PC-9 (cell line): ENCODE measurements around the gene TADA2B. TPM values are rescaled to one million over a fixed set of nuclear protein-coding genes. Genes with fewer than 3 reads are reported as not detected.
"Not testable (repeated sequence)": the region's sequence is repeated elsewhere in the genome, so short reads cannot be mapped to it uniquely, and the experiment has no call there.

Source experiments
- BruUV-seq: library from RNA; stranded (reverse); fragments of 400-500 nt; replicated peaks from 2 replicates; lab custom pipeline; 2021; lab: Mats Ljungman, UMichigan
- CTCF ChIA-PET: fragments of 300-600 bp; sonication (Branson Sonifier 250); formaldehyde crosslinking; loops from one replicate; lab custom pipeline; 2022; ENCODE audit warnings: antibody characterized with exemption; lab: Charles Lee
- POLR2A ChIA-PET: fragments of 300-600 bp; sonication (Branson Sonifier 250); formaldehyde crosslinking; loops from one replicate; lab custom pipeline; 2022; ENCODE audit warnings: antibody characterized with exemption; ENCODE audit not compliant: unreplicated experiment; lab: Charles Lee
- DNase-seq, 2 experiments: peaks; one replicate each; pipeline versions ENCODE4 v3.0.0 to v3.0.0-alpha.2; 2015 to 2022; ENCODE audit warnings: mixed read lengths in 1 of 2
- H2AFZ ChIP-seq: fragments of 200-600 bp; sonication (generic); 2 replicates; pipeline ENCODE4 v1.8.1; 2017; ENCODE audit warnings: antibody characterized with exemption
- H3F3A ChIP-seq: fragments of 200-600 bp; sonication (generic); 2 replicates; pipeline ENCODE4 v1.8.1; 2017; ENCODE audit warnings: antibody characterized with exemption, mild to moderate bottlenecking, low read depth; ENCODE audit not compliant: insufficient read depth
- H3K27ac ChIP-seq: fragments of 200-600 bp; sonication (generic); 2 replicates; pipeline ENCODE4 v1.6.1; 2016; ENCODE audit warnings: mixed run types
- H3K27me3 ChIP-seq: fragments of 200-600 bp; sonication (generic); 2 replicates; pipeline ENCODE4 v1.6.1; 2016; ENCODE audit warnings: low read depth, mixed run types; ENCODE audit not compliant: insufficient read depth
- H3K36me3 ChIP-seq: fragments of 200-600 bp; sonication (generic); 2 replicates; pipeline ENCODE4 v1.6.1; 2016; ENCODE audit warnings: low read depth, mixed run types
- H3K4me1 ChIP-seq: fragments of 200-600 bp; sonication (generic); replicated peaks from 2 replicates; pipeline ENCODE4 v1.6.1; 2016; ENCODE audit warnings: mixed run types; ENCODE audit not compliant: insufficient read depth
- H3K4me2 ChIP-seq: fragments of 200-600 bp; sonication (generic); 2 replicates; pipeline ENCODE4 v1.6.1; 2017; ENCODE audit warnings: mixed run types
- H3K4me3 ChIP-seq: fragments of 200-600 bp; sonication (generic); 2 replicates; pipeline ENCODE4 v1.6.1; 2016; ENCODE audit warnings: mixed run types
- H3K79me2 ChIP-seq: fragments of 200-600 bp; sonication (generic); 2 replicates; pipeline ENCODE4 v1.6.1; 2017; ENCODE audit warnings: low read depth, mixed run types
- H3K9me2 ChIP-seq: fragments of 200-600 bp; sonication (generic); 2 replicates; pipeline ENCODE4 v1.8.1; 2017; ENCODE audit warnings: mild to moderate bottlenecking; ENCODE audit not compliant: insufficient read depth
- H3K9me3 ChIP-seq: fragments of 200-600 bp; sonication (generic); 2 replicates; pipeline ENCODE4 v1.8.1; 2016; ENCODE audit warnings: low read depth; ENCODE audit not compliant: insufficient read depth
- H4K20me1 ChIP-seq: fragments of 200-600 bp; sonication (generic); 2 replicates; pipeline ENCODE4 v1.8.1; 2017; ENCODE audit not compliant: insufficient read depth
- CTCF ChIP-seq: fragments of 200-600 bp; sonication (generic); conservative IDR thresholded peaks from 2 replicates; pipeline ENCODE4 v1.6.1; 2017; ENCODE audit warnings: mixed run types, antibody characterized with exemption, mild to moderate bottlenecking, moderate library complexity
- EZH2 ChIP-seq: fragments of 200-600 bp; sonication (generic); IDR thresholded peaks from 2 replicates; pipeline ENCODE4 v1.8.0; 2017; ENCODE audit warnings: antibody characterized with exemption, low read depth
- intact Hi-C: fragments of 100-400 bp; cut with micrococcal nuclease; formaldehyde crosslinking; loops from one replicate; pipeline ENCODE4 v1.10.0; 2022; ENCODE audit not compliant: unreplicated experiment
- total RNA-seq: library from RNA; stranded (reverse); gene quantifications from 2 replicates; pipeline ENCODE4 v1.2.3, GENCODE V29; 2021

Gene TADA2B
- total RNA-seq, 1 experiment from 2014 or later = 9.5 TPM

DNA sequence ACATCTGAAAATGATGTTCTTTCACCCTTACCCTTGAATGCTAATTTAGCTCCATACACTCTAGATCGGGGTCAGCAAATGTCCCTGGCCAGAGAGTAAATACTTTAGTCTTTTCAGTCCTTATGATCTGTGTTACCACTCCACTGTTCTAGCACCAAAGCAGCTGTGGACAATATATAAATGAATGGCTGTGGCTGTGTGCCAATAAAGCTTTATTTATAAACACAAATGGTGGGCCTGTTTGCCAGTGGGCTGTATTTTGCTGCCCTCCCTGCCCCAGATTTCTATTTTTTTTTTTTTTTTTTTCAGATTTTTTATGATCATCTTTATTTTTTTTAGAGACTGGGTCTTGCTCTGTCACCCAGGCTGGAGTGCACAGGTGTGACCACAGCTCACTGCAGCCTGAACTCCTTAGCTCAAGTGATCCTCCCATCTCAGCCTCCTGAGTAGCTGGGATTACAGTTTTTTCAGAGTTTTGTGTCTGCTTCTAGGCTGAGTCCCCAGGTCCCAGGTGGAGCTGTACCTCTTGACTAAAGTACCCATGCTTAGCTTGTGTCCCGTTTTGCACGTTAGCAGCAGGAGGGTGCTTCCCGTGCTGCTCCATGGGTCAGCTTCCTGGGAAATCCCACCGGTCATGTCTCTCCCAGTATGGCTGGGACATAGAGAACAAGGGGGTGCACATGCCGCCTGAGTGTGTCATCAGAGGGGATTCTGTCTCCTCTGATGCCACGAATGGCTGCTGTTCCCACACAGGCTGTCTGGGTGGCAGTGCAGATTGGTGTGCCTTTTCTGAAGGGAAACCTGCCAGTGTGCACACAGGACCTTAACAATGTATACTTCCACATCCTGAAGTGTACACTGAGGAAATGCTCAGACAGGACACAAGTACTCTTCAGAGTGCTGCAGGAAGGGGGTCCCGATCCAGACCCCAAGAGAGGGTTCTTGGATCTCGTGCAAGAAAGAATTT is 40.7 kb downstream of the TADA2B start:
- CTCF ChIA-PET = interaction anchor here (0.6 to 0.8 kb wide), 3 partner anchors 155 to 419 kb away, joined by 3 to 5 read pairs (median 4); no protein-coding TSS in a partner anchor
- H3F3A ChIP-seq = no peaks in the 10 kb centered on the region

DNA sequence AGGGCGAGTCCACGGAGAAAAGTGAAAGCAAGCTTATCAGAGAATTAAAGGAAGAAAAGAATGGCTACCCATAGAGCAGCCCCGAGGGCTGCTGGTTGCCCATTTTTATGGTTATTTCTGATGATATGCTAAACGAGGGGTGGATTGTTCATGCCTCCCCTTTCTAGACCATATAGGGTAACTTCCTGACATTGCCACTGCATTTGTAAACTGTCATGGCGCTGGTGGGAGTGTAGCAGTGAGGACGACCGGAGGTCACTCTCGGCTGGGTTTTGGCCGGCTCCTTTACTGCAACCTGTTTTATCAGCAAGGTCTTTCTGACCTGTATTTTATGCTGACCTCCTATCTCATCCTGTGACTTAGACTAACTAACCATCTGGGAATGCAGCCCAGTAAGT is 41.4 kb downstream of the TADA2B start:
- H3K36me3 ChIP-seq, DNase-seq, POLR2A ChIA-PET, H3K9me3 ChIP-seq, H4K20me1 ChIP-seq, H3K4me1 ChIP-seq, H3K27me3 ChIP-seq, H3K9me2 ChIP-seq, H3K27ac ChIP-seq, H2AFZ ChIP-seq, H3F3A ChIP-seq, BruUV-seq, CTCF ChIA-PET, H3K79me2 ChIP-seq: not testable (repeated sequence)
- intact Hi-C loops = loop anchor here (5.0 kb wide), 1 partner anchor 742 kb away; no protein-coding TSS in a partner anchor
- Histone ChIP-seq H3K4me3 (peak overlapping the region; percentile 18; the same call in 1 of the 2 replicates), H3K4me2 (peak overlapping the region; percentile 42)

More for the DNA sequence above, 40.7 kb downstream of the TADA2B start:
- H3K27me3 ChIP-seq = no peaks in the 10 kb centered on the region
- no peak overlapping the region for H2AFZ ChIP-seq
- H3K4me3 ChIP-seq = peak overlapping the region; percentile 18; the same call in 1 of the 2 replicates
- H3K9me2 ChIP-seq = no peaks in the 10 kb centered on the region
- H3K79me2 ChIP-seq = no peaks in the 10 kb centered on the region
- no peaks in the 10 kb centered on the region for H3K36me3 ChIP-seq
- peak overlapping the region; percentile 42 for H3K4me2 ChIP-seq
- TF ChIP-seq CTCF = no peak
- no peak for TF ChIP-seq EZH2
- H4K20me1 ChIP-seq = no peaks in the 10 kb centered on the region
- H3K4me1 ChIP-seq = no peaks in the 10 kb centered on the region
- H3K27ac ChIP-seq = no peak overlapping the region
- intact Hi-C loops = loop anchor here (2.0 to 5.0 kb wide), 3 partner anchors 363 to 742 kb away; no protein-coding TSS in a partner anchor
- no peaks in the 10 kb centered on the region for H3K9me3 ChIP-seq
- no TSS peak for BruUV-seq
- DNase-seq = no peak
- POLR2A ChIA-PET = interaction anchor here (0.6 to 0.7 kb wide), 2 partner anchors 49 to 210 kb away, joined by 3 to 23 read pairs; no protein-coding TSS in a partner anchor

DNA sequence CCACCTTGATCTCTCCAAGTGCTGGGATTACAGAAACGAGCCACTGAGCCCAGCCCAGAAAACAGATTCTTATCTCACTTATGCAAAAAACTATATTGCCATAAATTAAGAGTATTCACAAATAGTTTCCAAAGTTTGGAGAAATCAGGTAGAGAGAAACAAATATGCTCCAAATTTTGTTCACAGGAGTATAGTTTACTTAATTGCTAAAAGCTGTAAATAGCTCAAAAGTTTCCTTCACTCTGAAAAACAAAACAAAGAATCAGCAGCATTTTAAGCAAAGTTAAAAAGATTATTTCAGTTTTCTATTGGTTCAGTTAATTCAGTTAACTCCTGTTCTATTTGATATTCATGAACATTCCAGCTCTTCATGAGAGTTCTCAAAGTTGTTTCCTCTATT is 43.2 kb downstream of the TADA2B start:
- H3K4me3 ChIP-seq = no peak overlapping the region
- H3K79me2 ChIP-seq = no peaks in the 10 kb centered on the region
- no peak overlapping the region for H3K27ac ChIP-seq
- TF ChIP-seq EZH2 = no peak
- no peak for TF ChIP-seq CTCF
- ChIA-PET CTCF (no interaction called here), POLR2A (no interaction called here)
- no peaks in the 10 kb centered on the region for H3K9me3 ChIP-seq
- H2AFZ ChIP-seq = no peak overlapping the region
- BruUV-seq = no TSS peak
- intact Hi-C loops = no loop called here
- H3F3A ChIP-seq = no peaks in the 10 kb centered on the region
- H3K27me3 ChIP-seq = no peaks in the 10 kb centered on the region
- no peaks in the 10 kb centered on the region for H3K36me3 ChIP-seq
- no peak for DNase-seq
- H3K4me1 ChIP-seq = no peaks in the 10 kb centered on the region
- no peaks in the 10 kb centered on the region for H3K9me2 ChIP-seq
- H4K20me1 ChIP-seq = no peaks in the 10 kb centered on the region
- no peak overlapping the region for H3K4me2 ChIP-seq
